Stimulated activated CD8-positive, alpha-beta memory T cell treated with anti-CD3 and anti-CD28 coated beads, Interleukin-7, amount 100 ng/mL, for 4 hours (primary cell): ENCODE measurements around the gene CFAP206.

Experiments used
- DNase-seq, 2 donors: peaks; one replicate each; pipeline ENCODE4 v3.0.0-alpha.2; 2020; ENCODE audit warnings: low read depth in 2 of 2

The CFAP206 gene, protein sequence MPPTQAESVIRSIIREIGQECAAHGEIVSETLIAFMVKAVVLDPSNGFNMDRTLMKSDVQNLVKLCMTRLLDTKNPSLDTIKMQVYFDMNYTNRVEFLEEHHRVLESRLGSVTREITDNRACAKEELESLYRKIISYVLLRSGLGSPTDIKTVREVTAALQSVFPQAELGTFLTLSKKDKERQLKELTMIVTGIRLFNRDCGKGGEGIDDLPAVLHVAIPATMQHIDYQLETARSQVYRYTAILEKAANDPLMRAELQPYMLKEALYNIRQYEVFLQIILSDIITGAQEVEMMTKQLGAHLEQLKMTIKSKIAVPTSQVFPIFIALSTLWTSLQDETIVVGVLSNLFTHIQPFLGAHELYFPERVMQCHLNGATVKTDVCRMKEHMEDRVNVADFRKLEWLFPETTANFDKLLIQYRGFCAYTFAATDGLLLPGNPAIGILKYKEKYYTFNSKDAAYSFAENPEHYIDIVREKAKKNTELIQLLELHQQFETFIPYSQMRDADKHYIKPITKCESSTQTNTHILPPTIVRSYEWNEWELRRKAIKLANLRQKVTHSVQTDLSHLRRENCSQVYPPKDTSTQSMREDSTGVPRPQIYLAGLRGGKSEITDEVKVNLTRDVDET

DNA sequence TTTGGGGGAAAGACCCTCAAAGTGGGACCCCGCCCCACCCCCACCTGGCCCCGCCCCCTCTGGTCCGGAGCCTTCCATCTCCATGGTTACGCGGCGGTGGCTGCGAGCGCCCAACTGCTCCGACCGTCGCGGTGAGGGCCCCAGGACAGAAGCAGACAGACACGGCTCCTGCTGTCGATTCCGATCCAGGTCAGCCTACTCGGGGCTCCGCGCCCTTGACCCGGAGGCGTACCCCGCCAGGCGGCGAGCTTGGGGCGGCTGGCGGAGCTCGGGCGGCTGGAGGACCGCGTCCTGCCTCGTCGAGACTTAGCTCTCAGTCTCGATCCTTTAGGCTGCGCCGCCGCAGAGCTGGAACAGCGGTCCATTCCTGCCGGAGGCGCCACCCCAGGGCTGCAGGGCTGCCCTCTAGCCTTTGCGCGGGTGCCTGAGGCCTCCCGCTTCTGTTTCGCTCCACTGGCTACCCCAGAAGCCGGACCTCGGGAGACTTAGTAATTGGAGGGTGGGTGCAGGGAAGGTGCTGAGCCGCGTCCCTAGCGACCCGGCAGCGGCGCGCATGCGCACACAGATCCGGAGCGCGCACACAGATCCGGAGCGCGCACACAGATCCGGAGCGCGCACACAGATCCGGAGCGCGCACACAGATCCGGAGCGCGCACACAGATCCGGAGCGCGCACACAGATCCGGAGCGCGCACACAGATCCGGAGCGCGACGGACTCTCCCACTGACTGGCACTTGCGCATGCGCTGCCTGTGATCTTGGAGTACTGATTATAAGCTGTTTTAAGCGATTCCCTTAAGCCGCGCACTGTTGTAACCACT lies at the start of gene CFAP206:
Gene CFAP206 (plus strand): TSS at position 72 of the 820 bp plus-strand sequence. CDS start 1,868 bp downstream, outside the sequence.
- DNase-seq: peak; percentile 68 to 71

DNA sequence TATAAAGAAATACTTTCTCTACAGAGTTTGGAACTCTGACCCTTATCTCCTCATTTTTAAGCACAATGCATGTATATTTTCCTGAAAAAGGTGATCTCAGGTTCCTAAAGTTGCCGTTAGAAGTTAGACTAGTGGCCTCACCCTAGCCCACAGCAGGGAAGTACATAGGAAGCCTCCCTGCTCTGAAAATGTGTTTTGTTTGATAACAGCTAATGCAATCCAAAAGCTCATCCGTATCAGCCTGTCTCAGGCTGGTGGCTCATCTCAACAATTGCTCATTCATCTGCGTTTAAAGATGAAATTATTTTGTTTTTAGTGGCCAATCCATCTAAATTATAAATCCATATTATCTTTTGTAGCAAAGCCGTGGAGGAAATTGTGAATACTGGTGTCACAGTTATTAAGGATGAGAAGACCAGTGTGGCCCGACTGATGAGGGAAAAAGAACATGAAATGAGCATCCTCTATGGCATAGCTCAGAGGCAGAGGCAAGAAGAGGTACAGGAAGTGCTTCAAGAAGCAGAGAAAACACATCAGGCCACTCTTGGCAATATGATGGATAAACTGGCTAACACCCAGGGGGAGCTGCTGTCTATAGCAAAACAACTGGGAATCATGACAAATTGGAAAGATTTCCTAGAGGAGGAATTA lies 43.0 kb upstream of the CFAP206 start:
- DNase-seq: no peak

DNA sequence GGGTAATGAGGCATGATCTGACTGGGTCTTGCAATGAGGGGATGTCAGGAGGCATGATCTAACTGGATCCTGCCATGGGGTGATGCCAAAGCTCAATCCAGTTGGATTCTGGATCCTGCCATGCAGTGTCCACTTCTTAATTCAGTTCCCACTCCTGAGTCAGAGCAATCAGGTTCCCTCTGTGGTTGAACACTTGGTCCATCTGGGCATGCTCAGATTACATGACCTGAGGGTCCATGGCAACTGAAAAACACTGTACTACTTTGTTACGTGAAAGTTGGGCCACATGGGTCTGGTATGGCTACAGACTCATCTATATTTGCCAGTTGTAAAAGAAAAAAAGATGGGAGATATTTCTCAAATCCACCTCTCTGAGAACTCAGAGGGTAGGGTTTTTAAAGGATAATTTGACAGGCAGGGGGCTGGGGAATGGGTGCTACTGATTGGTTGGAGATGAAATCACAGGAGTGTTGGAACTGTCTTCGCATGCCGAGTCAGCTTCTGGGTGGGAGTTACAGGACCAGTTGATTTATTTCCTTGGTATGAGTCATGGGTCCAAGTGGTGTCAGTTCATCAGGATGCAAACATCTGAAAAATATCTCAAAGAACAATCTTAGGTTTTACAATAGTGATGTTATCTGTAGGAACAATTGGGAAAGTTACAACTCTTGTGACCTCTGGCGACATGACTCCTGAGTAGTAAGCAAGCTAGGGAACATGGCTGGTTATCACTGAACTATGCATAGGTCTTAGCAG lies 41.5 kb upstream of the CFAP206 start:
- DNase-seq: no peak

DNA sequence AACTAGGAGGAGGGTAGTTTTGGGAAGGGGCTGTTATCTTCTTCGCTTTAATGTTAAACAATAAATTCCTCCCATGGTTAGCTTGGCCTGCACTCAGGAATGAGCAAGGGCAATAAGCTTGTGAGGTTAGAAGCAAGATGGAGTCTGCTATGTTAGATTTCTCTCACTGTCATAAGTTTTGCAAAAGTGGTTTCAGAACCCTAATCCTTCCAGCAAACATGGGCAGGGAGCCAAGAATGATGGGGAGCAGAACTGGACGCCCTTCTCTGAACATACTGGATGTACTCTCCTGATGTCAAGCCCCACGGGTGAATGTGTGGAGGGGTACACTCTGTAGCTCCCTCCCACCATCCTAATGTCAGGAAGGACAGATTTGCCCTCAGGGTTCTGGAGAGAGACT lies 40.9 kb upstream of the CFAP206 start:
- DNase-seq: no peak

DNA sequence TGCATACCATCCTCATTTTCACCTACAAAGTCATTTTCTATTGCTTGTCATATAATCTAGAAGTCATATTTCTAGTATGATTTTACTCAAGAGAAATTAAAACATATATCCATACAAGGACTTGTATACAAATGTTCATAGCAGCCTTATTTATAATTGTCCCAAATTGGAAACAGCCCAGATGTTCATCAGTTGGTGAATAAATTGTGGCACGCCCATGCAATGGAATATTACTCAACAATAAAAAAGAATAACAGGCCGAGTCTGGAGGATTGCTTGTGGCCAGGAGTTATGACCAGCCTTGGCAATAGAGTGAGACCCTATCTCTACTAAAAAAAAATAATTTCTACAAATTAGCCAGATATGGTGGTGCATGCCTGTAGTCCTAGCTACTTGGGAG lies 34.4 kb upstream of the CFAP206 start:
- DNase-seq: no peak

DNA sequence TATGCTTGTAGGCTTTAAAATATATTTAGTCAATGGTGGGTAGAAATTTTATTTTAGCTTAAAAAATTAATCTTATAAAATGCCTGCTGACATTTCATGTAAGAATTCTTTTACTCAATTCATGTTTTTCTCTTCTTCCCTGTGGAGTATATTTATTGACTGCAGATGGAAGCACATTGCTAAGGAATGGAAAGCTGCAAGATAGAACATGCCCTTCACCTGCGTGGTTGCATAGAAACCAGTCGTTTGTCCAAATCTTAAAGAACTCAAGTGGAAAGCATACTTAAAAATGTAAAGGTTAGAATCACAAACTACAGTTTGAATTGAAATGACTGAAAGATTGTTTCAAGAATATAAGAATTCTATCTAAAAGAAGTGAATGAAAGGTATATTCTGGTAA lies 32.5 kb upstream of the CFAP206 start:
- DNase-seq: no peak

DNA sequence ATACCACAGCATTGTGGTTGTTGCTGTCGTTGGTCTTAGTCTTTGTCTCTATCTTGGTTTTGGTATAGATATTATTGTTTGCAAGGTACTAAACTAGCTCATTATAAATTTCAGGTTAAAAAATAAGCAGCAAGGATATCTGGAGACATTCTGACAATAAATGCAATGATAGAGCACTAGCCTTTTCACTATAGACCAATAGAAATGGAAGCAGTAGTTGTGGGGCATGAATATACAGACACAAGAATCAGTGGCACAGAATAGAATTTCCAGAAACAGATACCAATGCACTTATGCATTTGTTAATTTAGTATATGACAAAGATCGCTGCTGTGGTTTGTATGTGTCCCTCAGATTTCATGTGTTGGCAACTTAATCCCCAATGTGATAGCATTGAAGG lies 31.1 kb upstream of the CFAP206 start:
- DNase-seq: no peak

DNA sequence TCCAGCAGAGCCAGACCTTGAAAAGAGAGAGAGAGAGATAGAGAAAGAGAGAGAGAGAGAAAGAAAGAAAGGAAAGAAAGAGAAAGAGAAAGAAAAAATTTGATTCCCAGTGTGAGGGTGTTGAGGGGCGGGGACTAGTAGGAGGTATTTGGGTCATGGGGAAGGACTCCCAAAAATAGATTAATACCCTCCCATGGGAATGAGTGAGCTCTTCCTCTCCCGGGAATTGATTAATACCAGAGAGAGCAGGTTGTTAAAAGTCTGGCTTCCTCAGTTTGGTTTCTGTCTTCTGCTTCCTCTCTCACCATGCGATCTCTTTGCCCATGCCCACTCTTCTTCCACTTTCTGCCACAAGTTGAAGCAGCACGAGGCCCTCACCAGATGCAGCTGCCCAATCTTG lies 28.8 kb upstream of the CFAP206 start:
- no peak for DNase-seq

DNA sequence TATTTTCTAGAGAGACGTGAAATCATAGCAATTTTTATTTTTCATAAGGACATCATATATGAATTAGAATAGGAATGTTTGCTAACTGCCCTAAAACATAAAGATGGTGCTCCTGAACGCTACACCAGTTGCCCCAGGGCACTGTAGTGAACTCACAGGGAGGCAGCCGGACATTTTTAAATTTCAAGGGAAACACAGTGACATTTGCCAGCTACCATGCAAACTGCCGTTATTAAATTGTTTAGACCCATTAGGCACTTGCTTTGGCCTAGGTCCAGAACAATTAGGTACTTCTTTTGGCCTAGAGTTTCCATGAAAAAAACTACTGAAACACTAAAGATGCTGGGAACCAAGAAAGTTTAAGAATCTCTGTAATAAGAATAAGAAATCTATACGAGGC lies 24.9 kb upstream of the CFAP206 start:
- no peak for DNase-seq

DNA sequence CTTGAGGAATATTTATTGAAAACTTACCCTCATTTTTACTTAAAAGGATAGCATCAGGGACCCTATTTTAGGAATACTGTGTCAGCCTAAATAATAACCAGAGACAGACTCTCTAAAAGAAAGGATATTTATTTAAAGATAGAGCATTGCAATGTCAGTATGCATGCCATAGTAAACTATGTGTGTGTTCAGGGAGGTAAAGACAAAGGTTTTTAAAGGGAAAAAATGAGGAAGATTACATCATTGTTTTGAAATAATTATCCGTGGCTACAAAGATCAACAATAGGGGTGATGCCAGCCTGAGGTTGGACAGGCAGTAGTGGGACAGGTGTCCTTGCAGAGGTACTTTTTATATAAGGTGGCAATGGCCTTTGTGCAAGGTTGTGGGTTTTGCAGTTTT lies 23.7 kb upstream of the CFAP206 start:
- no peak for DNase-seq

DNA sequence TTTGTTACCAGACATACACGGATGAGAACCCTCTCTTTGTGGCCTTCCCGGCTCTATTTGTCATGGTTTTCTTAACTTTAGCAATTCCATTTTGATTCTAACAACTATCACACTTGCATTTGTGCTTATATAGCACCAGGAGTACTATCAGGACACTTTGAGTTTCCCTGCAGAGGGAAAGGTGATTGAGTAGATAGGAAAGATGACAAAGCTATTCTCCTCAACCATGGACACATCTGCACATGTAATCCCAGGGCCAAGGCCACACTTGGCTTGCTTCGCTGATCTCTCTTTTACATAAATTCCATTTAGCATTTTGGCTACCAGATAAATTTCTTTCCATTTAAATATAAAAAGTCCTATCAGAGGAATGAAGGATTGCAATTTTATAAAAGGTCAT lies 23.3 kb upstream of the CFAP206 start:
- no peak for DNase-seq

DNA sequence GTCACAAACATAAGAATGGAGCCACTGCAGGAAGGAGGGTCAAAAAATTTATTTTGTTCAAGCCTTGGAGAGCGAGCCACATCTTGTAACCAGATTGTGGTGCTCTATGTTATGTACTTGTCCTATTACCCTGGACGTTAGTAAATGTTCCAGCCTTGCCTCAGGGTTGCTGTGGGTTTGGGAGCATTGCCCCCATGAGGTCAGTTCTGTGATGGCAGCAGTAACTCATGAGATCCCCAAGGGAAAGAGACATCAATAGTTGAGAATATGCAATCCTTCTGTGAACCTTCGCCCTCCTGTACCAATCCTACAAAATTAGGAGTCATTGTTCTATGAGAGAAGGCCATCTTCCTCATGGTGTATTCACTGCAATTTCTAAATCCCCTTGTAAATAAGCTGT lies 16.4 kb upstream of the CFAP206 start:
- DNase-seq: no peak

DNA sequence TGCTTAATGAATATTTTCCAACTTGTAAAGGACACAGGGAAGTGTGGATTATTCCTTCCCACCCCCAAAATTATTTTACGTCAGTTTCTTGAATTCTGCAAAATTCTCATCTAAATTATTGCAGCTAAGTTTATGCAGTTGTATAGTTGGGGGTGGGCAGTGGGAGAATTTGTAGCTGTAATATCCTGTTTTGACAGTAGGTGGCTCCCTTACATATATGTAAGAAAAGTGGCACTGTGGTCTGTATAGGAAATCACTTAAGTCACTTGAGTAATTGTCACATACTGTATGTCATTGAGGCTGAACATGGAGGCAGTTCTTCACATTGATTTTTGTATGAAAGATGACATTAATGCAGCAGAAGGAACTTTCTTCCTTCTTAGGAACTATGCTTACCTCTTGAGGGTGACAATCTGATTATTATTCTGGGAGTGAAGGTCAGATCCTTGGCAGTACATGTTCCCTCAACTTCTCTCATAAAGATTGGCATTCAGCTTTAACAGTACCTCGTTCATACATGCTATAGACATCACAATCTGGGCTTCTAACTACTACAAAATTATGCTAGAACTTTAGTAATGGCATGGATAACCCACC lies 14.6 kb upstream of the CFAP206 start:
- DNase-seq: no peak

DNA sequence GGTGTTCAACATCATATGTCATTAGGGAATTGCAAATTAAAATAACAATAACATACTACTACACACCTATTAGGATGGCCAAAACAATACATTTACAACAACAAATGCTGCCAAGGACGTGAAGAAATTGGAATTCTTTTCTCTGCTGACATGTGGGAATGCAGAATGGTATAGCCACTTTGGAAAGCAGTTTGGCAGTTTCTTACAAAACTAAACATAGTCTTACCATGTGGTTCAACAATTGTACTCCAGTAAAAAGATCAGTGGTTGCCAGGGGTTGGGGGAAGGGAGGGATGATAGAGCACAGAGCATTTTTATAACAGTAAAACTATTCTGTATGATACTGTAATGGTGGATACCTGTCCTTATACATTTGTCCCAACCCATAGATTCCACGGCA lies 12.3 kb upstream of the CFAP206 start:
- DNase-seq: no peak

DNA sequence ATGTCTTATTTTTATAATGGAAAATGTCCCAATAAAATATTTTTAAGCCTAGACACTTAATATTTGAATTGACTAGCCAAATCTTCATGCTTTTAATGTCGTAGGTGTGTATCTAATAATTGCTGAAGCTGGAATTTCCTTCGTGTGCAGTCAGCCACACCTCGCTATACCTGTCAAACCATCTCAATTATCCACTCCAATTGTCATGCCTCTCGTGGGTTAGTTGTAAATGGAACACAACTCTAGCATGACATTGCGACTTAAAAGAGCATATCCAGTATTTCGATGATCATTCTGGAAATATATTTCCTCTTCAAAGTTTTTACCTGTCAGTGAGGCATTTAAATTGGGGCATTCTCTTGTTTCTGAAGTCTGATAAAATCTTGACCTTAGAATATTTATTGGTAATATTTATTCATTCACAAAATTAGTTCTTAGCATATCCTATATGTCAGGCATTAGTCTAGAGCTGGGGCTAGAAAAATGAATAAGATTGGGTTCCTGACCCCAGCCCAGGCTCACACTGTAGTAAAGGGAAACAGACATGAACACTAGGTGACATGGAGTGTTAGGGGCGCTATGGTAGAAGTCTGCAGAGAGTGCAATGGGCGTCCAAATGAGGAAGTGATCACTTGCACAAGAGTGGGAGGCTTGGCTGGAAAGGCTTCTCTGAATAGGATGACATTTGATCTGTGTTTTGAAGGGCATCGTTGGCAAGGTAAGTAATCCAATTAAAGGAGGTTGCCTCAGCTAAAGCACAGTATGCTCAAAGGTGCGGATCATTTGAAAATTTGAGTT lies 11.0 kb upstream of the CFAP206 start:
- no peak for DNase-seq

DNA sequence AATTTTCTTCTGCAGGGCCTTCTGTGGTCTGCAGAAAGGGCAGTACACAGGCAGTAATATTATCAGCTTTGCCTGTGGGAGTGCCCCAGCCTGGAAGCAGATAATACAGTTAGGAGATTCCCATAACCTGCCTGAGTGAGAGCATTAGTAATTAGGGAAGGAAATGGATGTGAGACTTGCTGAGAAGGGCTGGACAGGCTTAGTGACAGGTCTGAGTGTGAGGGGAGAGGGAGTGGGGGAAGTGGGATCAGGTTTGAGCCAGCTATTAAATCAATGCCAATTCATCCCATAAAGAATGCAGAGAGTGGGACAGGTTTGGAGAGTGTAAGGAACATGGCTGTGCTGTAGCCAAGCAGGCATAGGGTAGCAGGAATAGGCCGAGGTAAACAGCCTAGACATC lies 10.1 kb upstream of the CFAP206 start:
- no peak for DNase-seq

DNA sequence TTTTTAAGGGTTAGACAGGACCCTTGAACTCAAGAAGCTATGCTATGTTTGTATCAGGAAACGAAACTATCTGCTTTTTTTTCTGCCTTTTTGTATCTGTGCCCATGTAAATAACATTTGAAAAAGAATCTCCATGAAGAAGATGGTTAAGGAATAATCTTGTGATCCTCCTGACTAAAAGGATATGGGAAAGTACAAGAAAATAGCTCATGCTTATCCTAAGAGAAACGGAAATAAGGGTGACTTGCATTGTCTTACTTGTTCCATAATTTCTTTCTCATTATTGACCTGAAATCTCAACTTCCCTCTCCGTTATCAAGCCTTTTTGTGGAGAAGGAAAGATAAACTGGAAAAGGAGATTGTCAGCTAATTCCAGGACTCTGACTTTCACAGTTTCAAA lies 5.9 kb upstream of the CFAP206 start:
- DNase-seq: no peak

DNA sequence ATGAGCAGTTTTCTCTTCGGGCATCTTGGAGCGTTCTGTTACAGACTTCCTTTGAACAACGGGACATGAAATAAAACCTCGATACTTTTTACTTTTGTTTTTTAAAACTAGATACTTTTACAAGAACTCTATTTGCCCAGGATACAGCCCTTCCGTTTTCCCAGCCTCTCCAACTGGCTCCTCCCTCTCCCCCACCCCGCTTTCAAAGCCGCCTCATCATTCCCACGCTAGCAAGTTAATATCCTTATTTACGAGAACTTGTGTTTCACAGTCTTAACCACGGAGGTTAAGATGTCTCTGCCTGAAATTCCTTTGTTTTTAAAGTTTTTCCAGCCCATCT lies 241 bp upstream of the CFAP206 start:
- DNase-seq: no peak

DNA sequence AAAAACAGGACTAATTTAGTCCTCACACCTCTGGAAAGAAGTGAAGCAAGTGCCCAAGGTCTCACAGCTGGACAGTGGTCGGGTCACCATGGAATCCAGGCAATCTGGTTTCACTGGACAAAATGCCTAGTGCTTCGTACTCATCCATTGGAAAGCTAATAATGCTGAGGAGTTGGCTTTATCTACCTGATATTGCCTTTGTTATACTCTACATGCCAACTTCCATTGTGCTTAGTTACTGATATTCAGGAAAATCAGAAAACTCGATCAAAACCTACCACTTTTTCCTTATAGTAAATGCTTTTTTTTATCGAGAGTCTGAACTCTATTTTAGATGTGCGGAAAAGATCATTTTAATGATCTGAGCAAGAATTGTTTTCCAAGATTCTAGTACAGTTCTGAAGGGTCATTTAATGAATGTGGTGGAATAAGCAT lies 966 bp downstream of the CFAP206 start:
- DNase-seq: no peak

DNA sequence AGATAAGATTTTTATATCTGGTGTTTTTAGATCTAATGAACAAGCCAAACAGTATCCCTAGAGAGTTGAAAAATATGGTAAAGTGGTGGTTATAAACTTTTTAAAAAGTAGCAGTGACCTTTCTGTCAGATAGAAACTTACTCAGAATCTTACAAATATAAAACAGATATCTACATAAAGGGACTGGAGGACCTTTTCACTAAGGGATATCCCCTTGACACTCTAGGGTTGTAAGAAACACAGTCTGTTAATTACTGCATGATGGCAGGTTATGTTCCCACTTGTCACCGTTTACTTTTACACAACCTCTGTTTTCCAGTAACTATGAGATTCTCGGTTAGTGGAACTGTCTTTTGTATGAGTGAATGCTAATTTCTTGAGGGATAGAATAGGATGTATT lies 11.5 kb downstream of the CFAP206 start:
- DNase-seq: no peak
